HL-60 (cell line): ENCODE data around the gene MS4A18.
"Not testable (repeated sequence)": the region's sequence is repeated elsewhere in the genome, so short reads cannot be mapped to it uniquely, and the experiment has no call there.

Experiments used
- DNase-seq, 2 experiments: peaks; one replicate each; pipeline ENCODE4 v3.0.0-alpha.2; 2010 to 2020; ENCODE audit warnings: low read depth in 1 of 2, low spot score in 1 of 2
- H3K27ac ChIP-seq: fragments of 250-450 bp; sonication (Bioruptor Pico); replicated peaks from 2 replicates; pipeline ENCODE4 v1.5.1; 2020; ENCODE audit warnings: mild to moderate bottlenecking, moderate library complexity
- H3K27me3 ChIP-seq: fragments of 250-450 bp; sonication (Bioruptor Pico); 2 replicates; pipeline ENCODE4 v1.5.1; 2021; ENCODE audit warnings: mild to moderate bottlenecking, moderate library complexity; ENCODE audit not compliant: insufficient read depth, poor library complexity, severe bottlenecking
- H3K4me3 ChIP-seq: replicated peaks from 2 replicates; pipeline ENCODE4 v1.5.1; 2011; ENCODE audit warnings: mild to moderate bottlenecking, control low read depth, low read length; ENCODE audit not compliant: insufficient read depth
- GABPA ChIP-seq: IDR thresholded peaks from 2 replicates; pipeline ENCODE4 v1.6.1; 2012; ENCODE audit warnings: low read depth
- POLR2AphosphoS5 ChIP-seq: IDR thresholded peaks from 2 replicates; pipeline ENCODE4 v1.6.1; 2012; ENCODE audit warnings: low read depth
- REST ChIP-seq: IDR thresholded peaks from 2 replicates; pipeline ENCODE4 v1.6.1; 2012; ENCODE audit warnings: low read depth; ENCODE audit not compliant: insufficient replicate concordance
- SPI1 ChIP-seq: IDR thresholded peaks from 2 replicates; pipeline ENCODE4 v1.6.1; 2012; ENCODE audit warnings: low read depth, mild to moderate bottlenecking, borderline replicate concordance
- TF ChIP-seq, protein P1 (sequence below): IDR thresholded peaks from one replicate; pipeline ENCODE4 v1.5.1; 2011; ENCODE audit warnings: low read length, control low read depth, inconsistent platforms; ENCODE audit not compliant: insufficient read depth

The MS4A18 gene

DNA sequence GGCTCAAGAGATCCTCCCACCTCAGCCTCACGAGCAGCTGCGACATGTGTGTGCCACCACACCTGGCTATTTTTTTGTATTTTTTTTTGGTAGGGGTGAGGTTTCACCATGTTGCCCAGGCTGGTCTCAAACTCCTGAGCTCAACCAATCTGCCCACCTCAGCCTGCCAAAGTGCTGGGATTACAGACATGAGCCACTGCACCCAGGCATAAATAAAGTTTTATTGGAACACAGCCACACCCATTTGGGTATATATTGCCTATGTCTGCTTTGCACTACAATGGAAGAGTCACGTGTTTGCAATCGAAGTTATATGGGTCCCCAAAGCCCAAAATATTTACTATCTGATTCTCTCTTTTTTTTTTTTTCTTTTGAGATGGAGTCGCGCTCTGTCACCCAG is 30.4 kb downstream of the MS4A18 start:
- DNase-seq = no peak
- no peaks in the 10 kb centered on the region for H3K27me3 ChIP-seq
- TF ChIP-seq, protein P1, sequence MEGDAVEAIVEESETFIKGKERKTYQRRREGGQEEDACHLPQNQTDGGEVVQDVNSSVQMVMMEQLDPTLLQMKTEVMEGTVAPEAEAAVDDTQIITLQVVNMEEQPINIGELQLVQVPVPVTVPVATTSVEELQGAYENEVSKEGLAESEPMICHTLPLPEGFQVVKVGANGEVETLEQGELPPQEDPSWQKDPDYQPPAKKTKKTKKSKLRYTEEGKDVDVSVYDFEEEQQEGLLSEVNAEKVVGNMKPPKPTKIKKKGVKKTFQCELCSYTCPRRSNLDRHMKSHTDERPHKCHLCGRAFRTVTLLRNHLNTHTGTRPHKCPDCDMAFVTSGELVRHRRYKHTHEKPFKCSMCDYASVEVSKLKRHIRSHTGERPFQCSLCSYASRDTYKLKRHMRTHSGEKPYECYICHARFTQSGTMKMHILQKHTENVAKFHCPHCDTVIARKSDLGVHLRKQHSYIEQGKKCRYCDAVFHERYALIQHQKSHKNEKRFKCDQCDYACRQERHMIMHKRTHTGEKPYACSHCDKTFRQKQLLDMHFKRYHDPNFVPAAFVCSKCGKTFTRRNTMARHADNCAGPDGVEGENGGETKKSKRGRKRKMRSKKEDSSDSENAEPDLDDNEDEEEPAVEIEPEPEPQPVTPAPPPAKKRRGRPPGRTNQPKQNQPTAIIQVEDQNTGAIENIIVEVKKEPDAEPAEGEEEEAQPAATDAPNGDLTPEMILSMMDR = no peak
- TF ChIP-seq REST (no peak), POLR2AphosphoS5 (no peak), SPI1 (no peak), GABPA (no peak)
- H3K27ac ChIP-seq = no peak overlapping the region
- H3K4me3 ChIP-seq = no peak overlapping the region

GRCh38 chr11:60756307-60757032 is 31.9 kb downstream of the MS4A18 start, which contains the start of gene MS4A15:
Gene MS4A15 (plus strand): TSS chr11:60756867. CDS start chr11:60763734, 6,867 bp downstream.
- TF ChIP-seq REST (no peak), POLR2AphosphoS5 (no peak), SPI1 (no peak), GABPA (no peak)
- TF ChIP-seq, protein P1 = peak; percentile 29
- no peak within 1 kb of the TSS for H3K27ac ChIP-seq
- no peaks in the 10 kb centered on the region for H3K27me3 ChIP-seq
- DNase-seq = peak in 1 of 2 experiments; percentile 31
- H3K4me3 ChIP-seq = no peak within 1 kb of the TSS

- no peak overlapping the region for H3K4me3 ChIP-seq
- H3K27ac ChIP-seq = no peak overlapping the region
- no peaks in the 10 kb centered on the region for H3K27me3 ChIP-seq
- TF ChIP-seq REST (no peak), POLR2AphosphoS5 (no peak), GABPA (no peak), SPI1 (no peak)
- TF ChIP-seq, protein P1 = no peak
- DNase-seq = no peak
These were observed 32.8 kb downstream of the MS4A18 start for GRCh38 chr11:60757231-60757800.

- H3K27ac ChIP-seq, DNase-seq, H3K27me3 ChIP-seq, H3K4me3 ChIP-seq: not testable (repeated sequence)
These were observed 34.2 kb downstream of the MS4A18 start for GRCh38 chr11:60758671-60759070.
